HG02678 (cell line): ENCODE results near the gene WBP2.
A peak's percentile ranks its signal among the peaks of the same experiment; 100 is the strongest.
"Not testable (repeated sequence)": the region's sequence is repeated elsewhere in the genome, so short reads cannot be mapped to it uniquely, and the experiment has no call there.

Source experiments
- ATAC-seq: cut with Tn5 transposase; IDR thresholded peaks from one replicate; pipeline ENCODE4 v1.9.1; 2021; ENCODE audit warnings: mild to moderate bottlenecking, moderate library complexity; ENCODE audit not compliant: unreplicated experiment

Gene WBP2

GRCh38 chr17:75889454-75889853 lies 34.3 kb upstream of the WBP2 start:
- no peak for ATAC-seq

GRCh38 chr17:75888484-75888883 lies 33.3 kb upstream of the WBP2 start:
- no peak for ATAC-seq

GRCh38 chr17:75885860-75886259 lies 30.7 kb upstream of the WBP2 start:
- not testable (repeated sequence) for ATAC-seq

- ATAC-seq = no peak
These were observed 30.3 kb upstream of the WBP2 start for GRCh38 chr17:75885431-75885830.

- no peak for ATAC-seq
These were observed 26.7 kb upstream of the WBP2 start for GRCh38 chr17:75881678-75882454.

- ATAC-seq = no peak
These were observed 25.1 kb upstream of the WBP2 start for GRCh38 chr17:75880266-75880665.

- ATAC-seq = no peak
These were observed 23.3 kb upstream of the WBP2 start, which contains the start of gene TRIM47 for GRCh38 chr17:75878174-75878998. Gene TRIM47 (minus strand): TSS chr17:75878581. CDS start chr17:75878548, 33 bp downstream.

GRCh38 chr17:75877752-75878173 lies 22.6 kb upstream of the WBP2 start:
- ATAC-seq = peak; percentile 53

GRCh38 chr17:75876938-75877751 lies 22.0 kb upstream of the WBP2 start:
- no peak for ATAC-seq

- ATAC-seq = no peak
These were observed 21.2 kb upstream of the WBP2 start for GRCh38 chr17:75876190-75876937.

- ATAC-seq = no peak
These were observed 20.7 kb upstream of the WBP2 start for GRCh38 chr17:75875940-75876189.

GRCh38 chr17:75875182-75875939 lies 20.2 kb upstream of the WBP2 start:
- ATAC-seq = no peak

- ATAC-seq = no peak
These were observed 19.4 kb upstream of the WBP2 start for GRCh38 chr17:75874323-75875181.

GRCh38 chr17:75873587-75874322 lies 18.6 kb upstream of the WBP2 start:
- ATAC-seq = no peak

GRCh38 chr17:75872434-75873351 lies 17.6 kb upstream of the WBP2 start:
- no peak for ATAC-seq

- ATAC-seq = not testable (repeated sequence)
These were observed 15.1 kb upstream of the WBP2 start for GRCh38 chr17:75870228-75870627.
